CD14-positive monocyte (primary cell): ENCODE data around the gene FNDC3B. TPM values are rescaled to one million over a fixed set of nuclear protein-coding genes. Genes with fewer than 3 reads are reported as not detected.
A peak's percentile ranks its signal among the peaks of the same experiment; 100 is the strongest.

Experiments used
- DNase-seq, 3 donors: peaks; one replicate each; pipeline ENCODE4 v3.0.0-alpha.2; 2011 to 2022
- H2AFZ ChIP-seq: 2 replicates; pipeline ENCODE4 v1.6.0; 2012; ENCODE audit warnings: mild to moderate bottlenecking, low read depth, low read length, inconsistent platforms; ENCODE audit not compliant: insufficient read depth, poor library complexity, severe bottlenecking
- H3K27ac ChIP-seq, 2 donors: 1 replicate in 1 of 2; 2 replicates in 1 of 2; pipeline ENCODE4 v1.5.1; 2012 to 2013; ENCODE audit warnings: low read length in 2 of 2, control low read depth in 1 of 2, inconsistent platforms in 1 of 2, low read depth in 1 of 2, mild to moderate bottlenecking in 1 of 2
- H3K27me3 ChIP-seq, 2 donors: one replicate each; pipeline versions ENCODE4 v1.6.0 to v1.6.1; 2011 to 2013; ENCODE audit warnings: low read length in 2 of 2; ENCODE audit not compliant: control insufficient read depth in 2 of 2, insufficient read depth in 2 of 2
- H3K36me3 ChIP-seq, 2 donors: replicated peaks in 1 of 2; 1 replicate in 1 of 2; 2 replicates in 1 of 2; pipeline versions ENCODE4 v1.5.1 to v1.6.1; 2012 to 2013; ENCODE audit warnings: low read length in 2 of 2, control low read depth in 1 of 2, inconsistent platforms in 1 of 2, mild to moderate bottlenecking in 1 of 2; ENCODE audit not compliant: insufficient read depth in 2 of 2, control insufficient read depth in 1 of 2
- H3K4me1 ChIP-seq, 2 donors: 1 replicate in 1 of 2; 2 replicates in 1 of 2; pipeline versions ENCODE4 v1.5.1 to v1.6.1; 2012 to 2013; ENCODE audit warnings: low read length in 2 of 2, control low read depth in 1 of 2, inconsistent platforms in 1 of 2, mild to moderate bottlenecking in 1 of 2, moderate library complexity in 1 of 2; ENCODE audit not compliant: insufficient read depth in 2 of 2, control insufficient read depth in 1 of 2
- H3K4me2 ChIP-seq: replicated peaks from 2 replicates; pipeline ENCODE3; 2012; ENCODE audit warnings: low read length, moderate library complexity, mild to moderate bottlenecking; ENCODE audit not compliant: poor library complexity, severe bottlenecking; ENCODE audit errors: extremely low read depth
- H3K4me3 ChIP-seq, 3 experiments: fragments of 200-600 bp in 1 of 3; sonication (generic) in 1 of 3; replicated peaks in 1 of 3; 1 replicate in 2 of 3; 2 replicates in 1 of 3; pipeline ENCODE4 v1.5.1; 2011 to 2013; ENCODE audit warnings: low read length in 3 of 3, mild to moderate bottlenecking in 3 of 3, control low read depth in 2 of 3, low read depth in 2 of 3, inconsistent platforms in 1 of 3, moderate library complexity in 1 of 3
- H3K79me2 ChIP-seq: 2 replicates; pipeline ENCODE4 v1.6.0; 2012; ENCODE audit warnings: mild to moderate bottlenecking, control low read depth, inconsistent platforms, low read length, moderate library complexity; ENCODE audit not compliant: insufficient read depth
- H3K9ac ChIP-seq: 2 replicates; pipeline ENCODE4 v1.6.0; 2017; ENCODE audit warnings: low read length, mild to moderate bottlenecking; ENCODE audit not compliant: insufficient read depth, poor library complexity, severe bottlenecking
- H3K9me3 ChIP-seq, 2 donors: replicated peaks in 1 of 2; 1 replicate in 1 of 2; 2 replicates in 1 of 2; pipeline versions ENCODE4 v1.5.1 to v1.6.1; 2012 to 2013; ENCODE audit warnings: low read length in 2 of 2, control low read depth in 1 of 2; ENCODE audit not compliant: control insufficient read depth in 1 of 2, insufficient read depth in 1 of 2
- H4K20me1 ChIP-seq: 2 replicates; pipeline ENCODE4 v1.6.0; 2012; ENCODE audit warnings: mild to moderate bottlenecking, low read length, control low read depth, moderate library complexity; ENCODE audit not compliant: insufficient read depth
- H3K27ac Mint-ChIP-seq, 7 donors: one replicate each; pipeline ENCODE4 v1.8.0; 2020; ENCODE audit warnings: mild to moderate bottlenecking in 7 of 7, mixed read lengths in 7 of 7, moderate library complexity in 6 of 7, inconsistent platforms in 2 of 7
- H3K27me3 Mint-ChIP-seq, 3 donors: one replicate each; pipeline ENCODE4 v1.8.0; 2021 to 2022; ENCODE audit warnings: low read depth in 3 of 3, mild to moderate bottlenecking in 3 of 3, mixed read lengths in 3 of 3, moderate library complexity in 3 of 3, inconsistent platforms in 1 of 3
- H3K36me3 Mint-ChIP-seq, 2 donors: one replicate each; pipeline ENCODE4 v1.8.0; 2020; ENCODE audit warnings: mixed read lengths in 2 of 2, inconsistent platforms in 1 of 2, mild to moderate bottlenecking in 1 of 2
- H3K4me1 Mint-ChIP-seq: one replicate; pipeline ENCODE4 v1.8.0; 2020; ENCODE audit warnings: mild to moderate bottlenecking, mixed read lengths
- H3K4me3 Mint-ChIP-seq, 2 donors: one replicate each; pipeline ENCODE4 v1.8.0; 2020; ENCODE audit warnings: mild to moderate bottlenecking in 2 of 2, mixed read lengths in 2 of 2, moderate library complexity in 1 of 2
- H3K9me3 Mint-ChIP-seq, 7 donors: one replicate each; pipeline ENCODE4 v1.8.0; 2020 to 2022; ENCODE audit warnings: mixed read lengths in 7 of 7, mild to moderate bottlenecking in 6 of 7, moderate library complexity in 6 of 7, inconsistent platforms in 2 of 7
- WGBS: methylation state at CpG from one replicate; pipeline ENCODE4 v1.1.5; 2013; ENCODE audit warnings: missing lambda C conversion rate; ENCODE audit not compliant: insufficient coverage; 5-methylcytosine and 5-hydroxymethylcytosine counted together
- intact Hi-C, 2 donors: fragments of 100-400 bp; cut with micrococcal nuclease; formaldehyde crosslinking; loops; one replicate each; pipeline versions ENCODE4 v1.15.0 to v1.15.1; 2023
- polyA plus RNA-seq, 3 donors: library from polyadenylated mRNA; depleted of rRNA in 1 of 3; unstranded in 2 of 3; stranded (reverse) in 1 of 3; fragments of 300-500 nt in 2 of 3; fragments of >200 nt in 1 of 3; fragmentation: Illumina TruSeq in 2 of 3; gene quantifications; 1 replicate in 2 of 3; 2 replicates in 1 of 3; pipeline ENCODE4 v1.2.3, GENCODE V29; 2012 to 2021
- TF ChIP-seq, protein P1 (sequence below): fragments of 200-600 bp; IDR thresholded peaks from one replicate; pipeline ENCODE4 v1.8.0; 2022; ENCODE audit warnings: antibody characterized with exemption, mild to moderate bottlenecking

Gene FNDC3B
- polyA plus RNA-seq, 3 donors: 19.6 to 36.1 (median 25.7) TPM

DNA sequence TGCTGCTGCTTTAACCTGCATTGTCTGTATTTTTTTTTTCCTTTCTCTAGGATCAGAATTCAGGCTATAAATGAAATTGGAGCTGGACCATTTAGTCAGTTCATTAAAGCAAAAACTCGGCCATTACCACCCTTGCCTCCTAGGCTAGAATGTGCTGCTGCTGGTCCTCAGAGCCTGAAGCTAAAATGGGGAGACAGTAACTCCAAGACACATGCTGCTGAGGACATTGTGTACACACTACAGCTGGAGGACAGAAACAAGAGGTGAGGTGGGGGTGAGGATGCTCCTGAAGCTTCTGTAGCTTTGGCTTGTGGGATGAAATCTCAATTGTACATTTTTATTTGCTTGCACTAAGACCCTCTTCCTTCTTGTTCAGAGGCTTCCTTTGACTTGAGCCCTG is 323.2 kb downstream of the FNDC3B start:
- Mint-ChIP-seq H3K27me3 (no peaks in the 10 kb centered on the region), H3K27ac (peak overlapping the region in 1 of 7 donors; percentile 6), H3K36me3 (peaks cover 78 to 83% of the 10 kb centered on the region in 2 donors), H3K4me3 (no peak overlapping the region), H3K9me3 (no peaks in the 10 kb centered on the region), H3K4me1 (peaks cover 11% of the 10 kb centered on the region)
- Histone ChIP-seq H3K4me2 (no peak overlapping the region), H3K36me3 (peaks cover 67 to 95% of the 10 kb centered on the region in 2 donors), H2AFZ (no peak overlapping the region), H3K9me3 (no peaks in the 10 kb centered on the region), H3K27ac (no peak overlapping the region), H3K79me2 (peaks cover 7% of the 10 kb centered on the region), H3K9ac (no peak overlapping the region), H3K27me3 (no peaks in the 10 kb centered on the region), H3K4me1 (peaks cover 0 to 5% of the 10 kb centered on the region in 2 donors), H4K20me1 (peaks cover 27% of the 10 kb centered on the region), H3K4me3 (no peak overlapping the region)
- TF ChIP-seq, protein P1, sequence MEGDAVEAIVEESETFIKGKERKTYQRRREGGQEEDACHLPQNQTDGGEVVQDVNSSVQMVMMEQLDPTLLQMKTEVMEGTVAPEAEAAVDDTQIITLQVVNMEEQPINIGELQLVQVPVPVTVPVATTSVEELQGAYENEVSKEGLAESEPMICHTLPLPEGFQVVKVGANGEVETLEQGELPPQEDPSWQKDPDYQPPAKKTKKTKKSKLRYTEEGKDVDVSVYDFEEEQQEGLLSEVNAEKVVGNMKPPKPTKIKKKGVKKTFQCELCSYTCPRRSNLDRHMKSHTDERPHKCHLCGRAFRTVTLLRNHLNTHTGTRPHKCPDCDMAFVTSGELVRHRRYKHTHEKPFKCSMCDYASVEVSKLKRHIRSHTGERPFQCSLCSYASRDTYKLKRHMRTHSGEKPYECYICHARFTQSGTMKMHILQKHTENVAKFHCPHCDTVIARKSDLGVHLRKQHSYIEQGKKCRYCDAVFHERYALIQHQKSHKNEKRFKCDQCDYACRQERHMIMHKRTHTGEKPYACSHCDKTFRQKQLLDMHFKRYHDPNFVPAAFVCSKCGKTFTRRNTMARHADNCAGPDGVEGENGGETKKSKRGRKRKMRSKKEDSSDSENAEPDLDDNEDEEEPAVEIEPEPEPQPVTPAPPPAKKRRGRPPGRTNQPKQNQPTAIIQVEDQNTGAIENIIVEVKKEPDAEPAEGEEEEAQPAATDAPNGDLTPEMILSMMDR: no peak
- WGBS: 100% methylated on average over 1 of the region's 1 CpG
- no peak for DNase-seq
- intact Hi-C loops: no loop called here

DNA sequence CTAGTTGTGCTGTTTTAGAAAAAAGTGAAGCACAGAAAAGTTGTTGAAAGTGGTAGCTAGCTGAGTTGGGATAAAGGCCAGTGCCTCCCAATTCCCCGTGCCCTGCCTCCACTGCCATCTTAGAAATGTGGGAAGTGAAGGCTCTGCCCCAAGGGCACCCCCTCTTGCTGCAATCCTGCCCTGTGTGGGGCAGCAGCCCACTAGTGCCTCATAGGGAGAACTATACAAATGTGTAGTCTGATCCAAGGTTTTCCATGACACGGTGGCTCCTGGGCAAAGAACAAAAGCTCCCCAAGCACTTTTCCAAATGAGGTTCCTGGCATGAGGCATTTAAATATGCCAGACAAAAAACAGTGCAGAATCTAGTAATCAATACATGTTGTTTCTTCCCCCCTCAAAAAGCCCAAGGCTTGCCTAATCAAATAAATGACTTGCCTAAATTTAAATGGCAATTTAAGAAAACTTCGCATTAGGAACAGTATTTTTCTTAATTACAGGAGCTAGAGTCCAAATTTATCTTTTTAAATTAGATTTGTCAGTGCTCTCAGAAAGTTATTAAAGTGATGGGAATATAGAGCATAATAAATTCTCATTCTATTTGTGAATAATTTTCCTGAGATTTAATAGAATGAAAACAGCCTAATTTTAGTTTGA is 325.1 kb downstream of the FNDC3B start:
- DNase-seq: no peak
- H3K4me1 ChIP-seq: no peaks in the 10 kb centered on the region
- intact Hi-C loops: no loop called here
- no peaks in the 10 kb centered on the region for H3K27me3 ChIP-seq
- peaks cover 12% of the 10 kb centered on the region for H4K20me1 ChIP-seq
- TF ChIP-seq, protein P1: no peak
- no peaks in the 10 kb centered on the region for H3K9me3 Mint-ChIP-seq
- H3K79me2 ChIP-seq: peaks cover under 1% of the 10 kb centered on the region
- 100% methylated on average over 2 of the region's 3 CpGs for WGBS
- no peak overlapping the region for H3K4me3 Mint-ChIP-seq
- H3K9ac ChIP-seq: no peak overlapping the region
- peaks cover 76 to 99% of the 10 kb centered on the region in 2 donors for H3K36me3 ChIP-seq
- no peak overlapping the region for H2AFZ ChIP-seq
- H3K27ac ChIP-seq: no peak overlapping the region
- H3K36me3 Mint-ChIP-seq: peaks cover 85 to 91% of the 10 kb centered on the region in 2 donors
- no peak overlapping the region for H3K4me3 ChIP-seq
- H3K4me2 ChIP-seq: no peak overlapping the region
- no peaks in the 10 kb centered on the region for H3K27me3 Mint-ChIP-seq
- H3K9me3 ChIP-seq: no peaks in the 10 kb centered on the region
- H3K4me1 Mint-ChIP-seq: no peaks in the 10 kb centered on the region
- H3K27ac Mint-ChIP-seq: peak overlapping the region in 1 of 7 donors; percentile 7
